AG08395 (cell line): Measurements from ENCODE around the gene TCERG1L.
"Not testable (repeated sequence)": the region's sequence is repeated elsewhere in the genome, so short reads cannot be mapped to it uniquely, and the experiment has no call there.

Source experiments
- DNase-seq: peaks from one replicate; pipeline ENCODE4 v3.0.0; 2012; ENCODE audit warnings: mixed read lengths, low spot score

The TCERG1L gene

DNA sequence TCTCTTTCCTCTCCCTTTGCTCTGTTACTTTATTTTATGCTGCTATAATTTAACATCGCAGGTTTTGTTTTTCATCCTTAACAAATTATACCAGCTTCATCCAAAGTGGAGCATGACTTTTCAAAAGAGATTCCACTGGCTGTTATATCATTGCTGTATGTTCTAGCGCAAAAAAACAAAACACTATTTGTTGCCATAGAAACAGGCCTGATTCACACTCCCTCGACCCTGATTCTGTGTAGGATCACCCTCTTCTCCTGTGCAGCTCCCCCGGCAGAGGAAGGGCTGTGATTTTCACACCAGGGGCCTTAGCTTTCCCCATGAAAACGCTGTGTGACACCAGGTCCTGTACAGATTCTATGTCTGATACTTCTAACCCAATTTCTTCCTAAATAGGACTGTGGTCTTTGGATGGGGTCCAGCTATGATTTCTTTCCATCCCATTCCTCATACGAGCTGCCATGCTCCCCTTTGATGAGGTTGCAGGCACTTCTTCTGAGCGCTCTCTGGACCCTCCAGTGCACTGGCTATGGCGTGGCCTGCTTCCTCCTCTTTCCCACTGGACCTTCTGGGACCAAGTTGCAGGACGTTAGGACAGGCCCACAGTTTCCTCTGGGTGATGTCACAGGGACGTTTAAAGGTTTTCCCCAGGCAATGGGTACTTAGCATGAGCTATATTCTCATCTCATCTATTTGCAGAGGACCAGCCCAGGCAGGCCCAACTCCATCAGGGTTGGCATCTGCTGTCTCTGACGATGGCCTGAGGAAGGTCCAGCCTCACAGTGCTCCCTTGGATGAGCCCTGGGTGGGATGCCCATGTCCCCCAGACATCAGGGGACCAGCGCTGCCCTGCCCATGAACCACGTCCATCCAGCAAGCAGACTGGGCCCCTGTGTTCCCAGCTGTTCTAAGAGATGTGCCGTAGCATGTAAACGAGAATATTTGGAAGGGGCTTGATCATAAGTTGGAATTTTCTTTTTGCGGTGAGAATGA lies 210.8 kb downstream of the TCERG1L start:
- not testable (repeated sequence) for DNase-seq

DNA sequence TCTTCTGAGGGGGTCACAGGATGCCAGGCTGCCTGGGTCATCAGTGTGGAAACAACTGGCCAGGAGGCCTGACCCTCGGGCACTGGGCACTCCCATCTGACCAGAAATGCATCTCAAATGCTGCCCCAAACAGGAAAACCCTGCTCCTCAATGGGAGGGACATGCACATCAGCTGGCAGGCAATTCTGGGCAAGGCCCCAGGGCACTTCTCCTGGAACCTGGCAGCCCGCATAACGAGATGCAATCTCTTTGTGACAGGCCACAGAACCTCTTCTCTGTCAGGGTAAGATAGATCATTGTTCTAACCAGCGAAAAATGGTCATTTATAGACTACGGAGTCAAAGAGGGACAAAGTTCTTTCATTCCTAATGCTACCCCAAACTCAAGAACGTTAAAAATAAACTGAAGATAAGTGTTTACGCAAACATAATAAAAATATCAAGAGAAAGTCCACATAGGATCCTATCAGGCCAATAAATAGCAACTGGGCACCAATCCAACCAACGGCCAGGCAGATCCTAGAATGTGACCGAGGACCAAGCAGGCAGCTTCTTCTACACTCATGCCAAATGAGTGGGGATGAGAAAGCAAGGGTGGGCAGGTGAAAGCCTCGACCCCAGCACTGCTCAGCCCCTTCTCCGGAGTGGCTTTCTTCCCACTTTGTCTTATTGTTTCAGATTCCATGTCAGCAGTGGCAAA lies 212.3 kb downstream of the TCERG1L start:
- DNase-seq: no peak

DNA sequence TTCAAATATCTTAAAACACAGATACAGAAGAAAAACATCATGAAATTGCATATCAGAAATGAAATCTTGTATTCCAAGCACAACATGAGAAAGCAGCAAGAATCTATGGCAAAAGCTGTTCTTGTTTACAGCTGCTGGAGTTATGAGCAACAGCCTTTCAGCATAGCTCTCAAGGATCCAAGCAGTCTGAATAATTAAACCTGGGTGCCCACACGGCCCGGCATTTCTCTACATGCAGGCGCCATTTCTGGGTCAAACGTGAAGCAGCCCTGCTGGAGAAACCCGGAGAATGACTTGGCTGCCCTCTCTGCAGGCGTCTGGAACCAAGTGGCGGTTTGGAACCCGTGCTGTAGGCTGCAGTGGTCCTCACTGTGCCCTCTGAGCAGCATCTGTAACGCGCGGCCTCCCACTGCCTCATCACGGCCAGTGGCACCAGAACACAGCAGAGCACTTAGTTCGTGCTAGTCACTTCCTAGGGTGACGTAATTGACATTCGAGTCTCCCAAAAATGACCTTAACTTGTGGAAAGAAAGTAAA lies 213.0 kb downstream of the TCERG1L start:
- no peak for DNase-seq

DNA sequence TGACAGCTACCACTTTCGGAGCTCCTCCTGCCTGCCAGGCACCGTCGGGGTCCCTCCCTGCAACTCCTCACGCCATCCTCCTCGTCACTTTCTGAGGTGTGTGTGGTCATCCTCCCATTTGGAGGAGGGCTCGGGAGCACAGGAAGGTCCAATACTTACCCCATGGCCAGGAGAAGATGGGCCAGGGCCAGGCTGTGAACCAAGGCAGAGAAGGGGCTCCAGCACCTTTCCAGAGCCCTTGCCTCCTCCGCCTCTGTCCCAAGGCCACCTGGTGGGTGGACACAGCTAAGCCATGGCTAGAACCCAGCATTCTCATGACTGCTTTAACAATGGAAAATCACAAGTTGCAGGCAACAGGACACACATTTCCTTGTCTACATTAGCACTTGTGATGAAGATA lies 215.5 kb downstream of the TCERG1L start:
- no peak for DNase-seq

DNA sequence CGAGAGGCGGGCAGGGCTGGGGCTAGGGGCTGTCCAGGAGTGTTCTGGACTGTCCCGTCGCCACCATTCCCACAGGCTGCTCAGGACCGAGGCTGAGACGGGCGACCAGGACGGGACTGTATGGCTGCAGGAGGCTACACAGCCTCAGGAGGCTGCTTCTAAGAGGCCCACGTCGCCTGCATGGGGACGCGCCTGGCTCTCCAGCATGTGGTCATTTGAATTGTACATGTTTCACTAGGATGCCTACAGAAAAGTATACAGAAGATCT lies 216.3 kb downstream of the TCERG1L start:
- no peak for DNase-seq

DNA sequence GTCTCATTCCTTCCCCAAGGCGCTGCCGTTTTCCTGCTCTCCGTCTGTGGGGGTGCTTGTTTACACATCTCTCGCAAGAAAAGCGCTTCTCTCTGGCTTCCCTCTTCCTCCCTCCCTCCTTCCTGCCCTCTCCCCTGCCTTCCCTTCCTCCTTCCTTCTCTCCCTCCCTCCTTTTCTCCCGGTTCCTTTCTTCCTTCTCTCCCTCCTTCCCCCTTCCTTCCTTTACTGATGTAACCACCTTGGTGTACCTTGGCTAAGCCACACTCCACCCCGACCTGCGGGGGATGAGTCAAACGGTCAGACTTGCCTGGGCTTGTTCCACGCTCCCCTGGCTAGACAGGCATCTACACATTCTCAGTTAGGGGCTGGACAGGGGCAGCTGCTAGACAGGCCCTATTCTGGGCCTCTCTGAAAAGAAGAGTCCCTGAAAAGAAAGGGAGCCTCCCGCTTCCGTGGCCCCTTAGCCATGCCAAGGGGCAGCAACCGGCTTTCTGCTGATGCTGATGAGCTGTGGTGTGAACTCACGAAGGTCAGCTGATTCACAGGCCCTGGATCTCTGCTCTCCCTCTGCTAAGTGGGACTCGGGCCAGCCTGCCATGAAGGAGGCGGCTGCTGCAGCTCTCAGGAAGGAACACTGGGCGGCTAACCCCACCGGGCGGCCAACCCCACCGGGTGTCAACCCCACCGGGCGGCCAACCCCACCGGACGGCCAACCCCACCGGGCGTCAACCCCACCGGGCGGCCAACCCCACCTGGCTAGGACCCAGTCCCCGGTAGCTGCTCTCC lies 216.8 kb downstream of the TCERG1L start:
- no peak for DNase-seq

DNA sequence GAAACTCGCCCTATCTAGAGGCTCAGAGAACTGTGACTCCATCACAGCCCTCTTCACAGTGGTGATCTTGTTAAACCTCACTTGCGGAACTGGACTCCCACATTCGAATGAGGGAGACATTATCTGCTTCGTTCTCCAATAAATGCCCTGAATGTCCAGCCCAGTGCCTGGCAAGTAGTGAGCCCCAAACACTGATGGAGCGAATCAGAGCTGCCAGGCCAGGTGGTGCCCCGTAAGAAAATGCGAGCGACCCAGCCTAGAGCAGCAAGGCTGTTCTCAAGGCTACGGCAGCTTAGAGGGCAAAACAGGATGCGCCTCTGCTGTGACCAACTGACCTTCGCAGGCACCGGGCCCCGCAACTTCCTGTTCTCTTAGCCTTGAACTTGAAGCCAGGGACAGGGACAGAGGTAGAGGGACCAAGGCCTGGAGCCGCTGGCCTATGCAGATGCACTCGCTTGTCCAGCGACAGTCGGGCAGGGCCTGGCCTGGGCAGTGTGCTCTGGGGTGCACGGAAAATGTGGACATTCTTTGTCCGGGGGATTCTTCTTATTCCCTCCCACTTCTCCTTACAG lies 217.6 kb downstream of the TCERG1L start:
- DNase-seq: no peak

DNA sequence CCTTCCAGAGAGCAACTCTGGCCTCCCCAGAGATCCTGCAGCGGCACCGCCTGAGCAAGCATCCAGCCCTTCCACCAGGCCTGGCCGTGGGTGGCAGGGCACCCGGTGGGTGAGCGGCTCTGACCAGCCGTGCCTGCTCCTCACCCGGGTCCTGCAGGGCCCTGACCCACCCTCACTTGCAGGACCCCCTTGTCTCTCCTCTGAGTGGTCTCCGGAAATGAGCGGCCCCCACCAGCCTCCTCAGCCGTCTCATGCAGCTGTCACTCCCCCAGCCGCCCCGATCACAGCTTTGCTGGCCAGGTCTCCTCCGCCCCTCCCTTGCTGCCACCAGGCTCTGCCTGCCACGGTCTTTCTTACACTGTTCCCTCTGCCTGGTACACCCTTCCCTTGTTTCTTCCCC lies 218.2 kb downstream of the TCERG1L start:
- no peak for DNase-seq

DNA sequence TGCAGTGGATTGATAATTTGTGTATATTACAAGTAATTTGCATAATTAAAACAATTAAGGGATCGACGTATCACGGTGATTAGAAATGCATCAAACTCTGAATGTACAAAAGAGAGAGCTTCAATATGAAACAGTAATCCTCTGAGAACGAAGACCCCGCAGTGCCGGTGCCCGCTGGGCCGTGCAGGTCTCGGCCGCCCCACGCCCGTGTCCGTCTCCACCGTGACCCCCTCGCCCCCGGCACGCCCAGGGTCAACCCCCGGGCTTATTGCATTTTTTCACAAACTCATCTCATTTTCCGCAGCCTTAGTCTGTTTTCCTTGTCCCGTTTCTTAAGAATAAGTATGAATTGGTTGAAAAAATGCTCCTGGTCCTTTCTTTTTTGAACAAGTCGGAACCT lies 218.6 kb downstream of the TCERG1L start:
- DNase-seq: no peak

DNA sequence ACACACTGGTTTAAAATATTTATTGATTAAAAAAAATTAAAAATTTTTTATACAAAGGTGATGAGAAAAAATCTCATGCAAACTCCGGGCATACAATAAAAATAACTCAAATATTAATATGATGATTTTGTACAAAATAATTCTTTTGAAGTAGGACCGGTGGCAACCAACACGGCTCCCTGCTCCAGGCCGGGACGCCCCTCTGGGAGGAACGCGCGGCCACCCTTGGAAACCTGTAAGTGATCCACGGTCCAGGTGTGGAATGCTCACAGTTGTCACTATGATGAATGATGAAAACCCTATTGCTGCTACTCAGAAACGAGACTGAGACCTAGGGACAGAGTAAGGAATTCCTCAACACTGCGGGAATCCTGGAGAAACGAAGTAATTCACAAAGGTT lies 219.1 kb downstream of the TCERG1L start:
- DNase-seq: no peak

DNA sequence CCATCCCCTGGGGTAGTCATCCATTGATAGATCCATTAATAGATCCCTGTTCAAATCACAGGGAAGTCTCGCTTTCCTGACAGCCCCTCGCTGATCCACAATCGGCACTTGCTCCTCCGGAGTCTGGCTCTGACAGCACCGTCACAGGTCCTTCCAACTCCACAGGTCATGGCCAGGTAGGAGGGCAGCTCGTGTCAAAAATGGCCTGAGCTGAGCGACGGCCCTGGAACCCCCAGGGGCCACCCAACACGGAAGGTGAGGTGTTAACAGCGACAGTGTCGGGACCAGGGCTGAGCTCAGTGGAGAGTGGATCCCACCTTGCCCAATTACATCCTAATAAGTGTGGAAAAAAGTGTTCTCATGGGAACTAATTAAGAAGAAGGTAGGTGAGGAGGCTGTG lies 219.8 kb downstream of the TCERG1L start:
- DNase-seq: no peak

DNA sequence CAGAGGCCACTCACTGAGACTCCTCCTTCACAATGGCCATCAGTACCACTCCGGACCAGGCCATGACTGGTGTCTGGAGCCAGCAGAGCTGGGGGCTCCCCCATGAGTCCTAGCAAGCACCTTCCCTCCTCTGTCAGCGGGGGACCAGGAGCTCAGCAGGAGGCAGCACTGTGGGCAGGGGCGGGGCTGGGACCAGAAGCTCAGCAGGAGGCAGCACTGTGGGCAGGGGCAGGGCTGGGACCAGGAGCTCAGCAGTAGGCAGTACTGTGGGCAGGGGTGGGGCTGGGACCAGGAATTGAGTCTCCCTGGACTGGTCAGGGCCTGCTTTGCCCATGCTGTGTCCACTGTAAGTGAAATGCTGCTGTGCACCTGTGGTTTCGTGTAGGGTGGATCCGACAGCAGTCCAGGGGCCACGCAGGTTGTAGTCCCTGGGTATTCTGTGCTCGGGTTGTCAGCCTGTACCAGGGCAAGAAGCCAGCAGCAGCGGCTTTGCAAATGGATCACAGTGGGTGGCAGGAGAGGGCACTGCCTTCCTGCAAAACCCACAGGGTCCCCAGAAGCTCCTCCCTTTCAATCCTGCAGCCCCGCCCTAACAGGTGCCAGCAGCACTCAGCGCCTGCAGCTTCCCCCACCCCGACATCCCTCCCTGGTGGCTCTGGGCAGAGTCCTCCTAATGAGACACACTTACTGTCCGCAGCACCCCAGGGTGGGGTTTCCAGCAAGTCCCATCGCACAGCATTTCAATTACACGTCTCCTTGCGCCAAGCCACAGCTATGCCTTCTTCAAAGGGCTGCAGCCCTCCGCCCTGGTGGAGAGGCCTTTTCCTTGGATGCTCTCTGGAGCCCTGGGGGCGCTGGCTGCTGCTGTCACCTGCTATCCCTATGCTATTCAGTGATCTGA lies 220.5 kb downstream of the TCERG1L start:
- DNase-seq: no peak

DNA sequence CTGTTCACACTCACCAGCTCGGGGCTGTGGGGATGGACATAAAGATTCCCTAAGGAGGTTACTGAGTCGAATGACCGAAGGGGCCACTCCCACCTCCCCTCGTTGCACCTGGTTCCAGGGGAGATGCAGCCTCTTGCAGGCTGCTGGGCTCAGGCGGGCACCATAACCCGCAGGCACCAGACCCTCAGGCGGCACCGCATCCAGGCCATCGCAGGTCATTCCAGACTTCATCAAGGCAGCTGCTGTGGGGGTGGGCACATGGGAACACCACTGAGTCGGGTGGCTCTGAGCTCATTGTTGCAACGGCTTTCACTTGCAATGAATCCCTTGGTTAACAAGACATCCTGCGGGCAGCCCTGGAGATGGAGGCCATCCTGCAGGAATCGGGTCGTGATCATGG lies 221.7 kb downstream of the TCERG1L start:
- DNase-seq: no peak

DNA sequence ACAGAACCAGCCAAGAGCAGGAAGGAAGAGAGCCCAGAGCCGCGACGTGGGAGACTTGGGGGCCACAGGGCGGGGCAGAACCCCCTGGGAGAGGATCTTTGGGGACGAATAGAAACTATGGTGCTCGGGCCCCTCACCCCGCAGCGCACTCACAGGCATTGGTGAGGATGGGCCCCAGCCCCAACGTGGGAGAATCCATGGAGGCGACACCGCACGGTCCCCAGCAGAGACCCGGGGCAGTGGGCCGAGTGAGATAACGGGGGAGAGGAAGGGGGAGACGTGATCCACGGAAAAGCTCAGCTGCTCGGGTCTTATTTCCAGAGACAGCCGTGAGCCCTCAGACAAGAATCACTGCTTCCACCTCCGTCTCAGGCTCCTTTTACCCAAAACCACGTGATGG lies 222.4 kb downstream of the TCERG1L start:
- DNase-seq: no peak

DNA sequence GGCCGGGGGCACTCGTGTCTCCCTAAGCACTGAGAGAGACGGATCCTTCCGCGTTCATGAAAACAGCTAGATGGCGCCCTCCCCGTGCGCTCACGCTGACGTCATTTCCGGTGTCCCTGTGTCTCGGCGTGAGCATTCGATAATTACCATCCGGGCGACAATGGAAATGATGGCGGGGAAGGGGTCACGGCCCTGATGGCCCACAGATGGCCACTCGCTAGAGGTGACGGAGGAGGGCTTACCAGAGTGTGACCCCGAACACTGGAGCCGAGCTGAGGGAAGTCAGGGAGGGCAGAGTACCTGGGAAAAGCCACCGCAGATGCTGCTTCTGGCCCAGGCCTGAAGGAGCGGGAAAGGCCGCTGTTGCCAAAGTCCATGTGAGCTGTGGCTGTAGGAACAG lies 222.9 kb downstream of the TCERG1L start:
- no peak for DNase-seq

DNA sequence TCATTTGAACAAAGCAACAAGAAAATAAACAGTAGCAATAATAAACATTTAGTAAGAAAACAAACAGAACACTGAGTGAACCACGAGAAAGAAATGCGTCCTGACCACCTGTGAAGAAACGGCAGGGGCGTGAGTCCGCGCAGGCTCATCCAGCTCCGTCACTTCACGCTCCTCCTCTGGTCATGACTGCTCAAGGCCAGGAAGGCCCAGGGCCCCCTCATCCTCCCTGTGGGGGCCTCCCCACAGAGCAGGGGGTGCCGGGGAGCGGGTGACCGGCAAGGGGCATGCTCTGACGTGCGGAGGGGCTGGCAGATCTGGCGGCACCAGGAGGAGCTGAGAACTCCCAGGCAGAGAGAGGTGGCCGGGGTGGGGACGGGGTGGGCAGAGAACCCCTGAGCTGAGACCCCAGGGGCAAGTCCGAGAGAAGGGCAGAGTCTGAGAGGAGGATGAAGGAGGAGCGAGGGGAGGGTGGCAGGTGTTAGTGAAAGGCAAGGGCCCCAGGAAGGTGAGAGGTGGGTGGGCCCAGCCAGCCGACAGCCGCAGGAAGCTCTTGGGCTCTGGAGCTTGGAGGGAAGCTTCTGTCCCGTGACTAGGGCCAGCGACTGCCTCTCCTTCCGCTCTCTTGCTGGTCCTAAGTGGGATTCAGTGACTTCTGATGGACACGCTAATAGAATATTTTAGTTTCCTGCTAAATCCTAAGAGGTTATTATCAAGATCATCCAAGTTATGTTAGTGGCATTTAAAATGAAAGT lies 223.9 kb downstream of the TCERG1L start:
- DNase-seq: no peak

DNA sequence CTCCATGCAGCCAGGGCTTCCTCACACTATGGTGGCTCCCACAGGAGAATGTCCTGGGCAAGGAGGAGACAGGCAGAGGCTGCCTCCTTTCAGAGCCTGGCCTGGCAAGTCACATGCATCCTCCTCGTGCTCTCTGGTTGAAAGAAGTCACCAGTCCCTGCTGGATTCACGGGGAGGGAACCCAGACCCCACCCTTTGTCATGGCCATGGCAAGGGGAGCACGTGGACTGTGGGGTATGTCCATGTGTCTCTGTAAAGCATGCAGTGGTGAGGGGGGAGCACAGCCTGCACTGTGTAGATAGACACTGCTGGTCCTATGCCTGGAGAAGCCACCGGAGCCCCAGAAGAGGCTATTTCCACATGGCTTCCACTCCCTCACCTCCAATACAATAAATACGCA lies 225.0 kb downstream of the TCERG1L start:
- no peak for DNase-seq

DNA sequence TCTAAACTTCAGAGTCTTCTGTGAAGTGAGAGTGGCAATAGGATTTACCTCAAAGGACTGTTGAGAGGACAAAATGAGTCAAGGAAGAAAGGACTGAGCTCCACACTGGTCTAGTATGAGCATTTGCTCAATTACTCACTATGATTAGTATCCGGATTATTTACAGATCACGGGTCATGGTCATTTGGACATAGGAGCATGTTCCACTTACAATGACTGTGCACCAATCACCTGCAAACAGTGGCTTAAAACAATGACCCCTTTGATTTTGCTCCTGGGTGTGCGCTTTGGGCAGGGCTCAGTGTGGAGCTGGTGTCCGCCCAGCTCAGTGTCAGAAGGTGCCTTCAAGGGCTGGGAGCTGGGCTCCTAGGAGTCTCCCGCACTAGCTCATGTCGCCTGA lies 225.4 kb downstream of the TCERG1L start:
- no peak for DNase-seq

DNA sequence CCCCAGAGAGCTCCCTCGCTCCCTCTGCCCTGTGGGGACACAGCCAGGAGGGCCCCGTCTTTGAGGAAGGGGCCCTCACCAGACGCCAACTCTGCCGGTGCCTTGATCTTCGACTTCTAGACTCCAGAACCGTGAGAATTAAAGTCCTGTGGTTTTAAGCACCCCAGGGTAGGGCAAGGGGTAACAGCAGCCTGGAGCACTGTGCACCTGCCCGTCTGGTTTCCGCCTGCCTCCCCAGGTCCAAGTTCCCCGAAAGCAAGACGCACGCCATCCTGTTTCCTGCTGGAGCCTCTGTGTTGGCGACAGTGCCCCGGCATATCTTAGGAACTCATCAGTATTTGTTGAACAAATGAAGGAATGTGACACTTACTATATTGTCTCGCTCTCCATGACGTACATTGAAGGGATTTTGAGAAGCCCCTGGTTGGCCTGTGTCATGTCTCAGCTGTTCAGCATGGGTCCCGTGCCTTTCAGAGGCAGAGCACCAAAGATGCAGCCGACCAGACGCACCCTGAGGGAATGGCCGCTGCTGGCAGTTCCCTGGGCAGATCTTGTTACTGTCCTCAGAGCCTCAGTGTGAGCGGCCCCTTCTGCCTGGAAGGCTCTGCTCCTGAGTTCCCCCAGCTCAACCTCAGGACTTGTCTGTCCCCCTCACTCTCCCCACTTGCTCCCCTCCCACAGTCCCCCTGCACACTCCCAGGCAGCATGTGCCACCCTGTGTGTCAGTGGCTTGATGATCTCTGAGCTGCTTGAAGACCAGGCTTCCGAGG lies 226.2 kb downstream of the TCERG1L start:
- no peak for DNase-seq

DNA sequence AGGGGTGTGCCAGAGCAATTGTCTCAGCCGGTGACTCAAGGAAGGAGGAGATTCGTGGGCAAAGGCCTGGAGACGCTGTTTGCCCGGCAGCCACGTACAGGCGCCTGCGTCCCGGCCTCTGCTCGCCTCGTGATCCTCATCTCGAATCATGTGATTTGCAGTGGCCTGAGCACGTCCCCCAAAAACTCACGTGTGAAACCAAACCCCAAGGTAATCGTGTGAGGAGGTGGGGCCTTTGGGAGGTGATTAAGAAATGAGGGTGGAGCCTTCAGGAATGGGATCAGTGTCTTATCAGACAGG lies 226.8 kb downstream of the TCERG1L start:
- no peak for DNase-seq
